NCI-H345 (cell line): ENCODE results near the gene SPOCK3.
"Not testable (repeated sequence)": the region's sequence is repeated elsewhere in the genome, so short reads cannot be mapped to it uniquely, and the experiment has no call there.

Experiments
- DNase-seq: peaks from one replicate; lab custom pipeline; 2025; lab: John Stamatoyannopoulos, UW

SPOCK3 gene

DNA sequence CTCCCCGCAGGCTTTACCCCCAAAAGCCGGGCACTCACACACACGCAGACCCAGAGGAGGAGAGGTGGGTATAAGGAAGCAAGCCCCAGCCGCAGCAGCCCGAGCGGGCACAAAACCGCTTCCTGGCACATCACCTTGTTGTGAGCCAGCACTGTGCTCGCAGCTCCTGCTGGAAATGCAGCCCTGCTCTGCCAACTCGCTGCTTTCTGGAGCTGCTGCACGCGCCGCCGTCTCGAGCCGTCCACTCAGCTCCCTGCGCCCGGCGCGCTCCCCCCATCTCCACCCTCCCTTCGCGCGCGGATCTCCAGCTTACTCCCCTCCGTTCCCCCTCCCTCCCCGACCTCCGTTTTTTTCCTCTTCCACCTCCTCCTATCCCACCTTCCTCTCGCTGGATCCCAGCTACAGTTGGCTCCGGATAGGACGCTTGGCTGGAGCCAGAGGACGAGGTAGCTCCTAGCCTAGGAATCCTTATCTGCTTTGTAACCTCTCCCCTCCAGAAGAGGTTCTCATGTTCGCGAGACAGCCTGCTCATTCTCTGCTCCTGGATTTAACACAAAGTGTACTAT is at the start of gene SPOCK3:
SPOCK3 (minus strand) TSS at position 179 of the 566 bp plus-strand sequence.
- peak; percentile 34 for DNase-seq

GRCh38 chr4:167282171-167282864 is 48.0 kb upstream of the SPOCK3 start:
- DNase-seq, result no peak

DNA sequence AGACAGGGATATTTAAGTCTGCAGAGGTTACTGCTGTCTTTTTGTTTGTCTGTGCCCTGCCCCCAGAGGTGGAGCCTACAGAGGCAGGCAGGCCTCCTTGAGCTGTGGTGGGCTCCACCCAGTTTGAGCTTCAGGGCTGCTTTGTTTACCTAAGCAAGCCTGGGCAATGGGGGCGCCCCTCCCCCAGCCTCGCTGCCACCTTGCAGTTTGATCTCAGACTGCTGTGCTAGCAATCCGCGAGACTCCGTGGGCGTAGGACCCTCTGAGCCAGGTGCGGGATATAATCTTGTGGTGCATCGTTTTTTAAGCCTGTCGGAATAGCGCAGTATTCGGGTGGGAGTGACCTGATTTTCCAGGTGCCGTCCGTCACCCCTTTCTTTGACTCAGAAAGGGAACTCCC is 47.3 kb upstream of the SPOCK3 start:
- DNase-seq, result not testable (repeated sequence)

GRCh38 chr4:167274351-167274750 is 40.1 kb upstream of the SPOCK3 start:
- no peak for DNase-seq

DNA sequence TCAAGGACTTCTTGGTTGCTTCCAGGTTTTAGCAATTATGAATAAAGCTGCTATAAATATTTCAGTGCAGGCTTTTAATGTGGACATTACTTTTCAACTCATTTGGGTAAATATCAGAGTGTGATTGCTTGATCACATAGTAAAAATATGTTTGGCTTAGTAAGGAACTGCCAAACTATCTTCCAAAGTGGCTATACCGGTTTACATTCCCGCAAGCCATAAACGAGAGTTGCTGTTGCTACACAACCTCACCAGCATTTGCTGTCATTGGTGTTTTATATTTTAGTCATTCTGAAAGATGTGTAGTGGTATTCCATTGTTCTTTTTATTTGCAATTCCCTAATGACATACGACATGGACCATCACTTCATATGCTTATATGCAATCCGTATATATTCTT is 30.9 kb upstream of the SPOCK3 start:
- no peak for DNase-seq

DNA sequence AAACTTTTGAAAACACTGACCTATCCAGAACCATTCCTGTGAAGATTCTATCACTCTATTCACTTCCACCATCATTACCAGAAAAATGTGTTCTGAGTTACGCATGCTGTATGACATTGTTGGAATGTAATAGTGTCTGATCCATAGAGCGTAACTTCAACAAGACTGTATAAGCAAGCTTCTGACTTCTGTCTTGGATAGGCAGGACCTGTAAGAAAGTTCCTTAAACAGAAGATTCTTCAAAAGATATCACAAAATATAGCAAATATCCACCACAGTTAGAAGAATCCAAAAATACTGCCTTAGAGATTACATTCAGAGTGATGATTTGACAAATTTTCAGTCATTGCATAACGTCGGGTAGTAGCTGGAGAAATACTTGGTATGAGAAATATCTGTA is 14.0 kb upstream of the SPOCK3 start:
- no peak for DNase-seq

GRCh38 chr4:167239627-167240026 is 5.3 kb upstream of the SPOCK3 start:
- no peak for DNase-seq

GRCh38 chr4:167238226-167238625 is 3.9 kb upstream of the SPOCK3 start:
- no peak for DNase-seq

- DNase-seq, result no peak
Measured at GRCh38 chr4:167233685-167234315, 494 bp downstream of the SPOCK3 start.

GRCh38 chr4:167232805-167233684 is 1.2 kb downstream of the SPOCK3 start:
- DNase-seq, result no peak

DNA sequence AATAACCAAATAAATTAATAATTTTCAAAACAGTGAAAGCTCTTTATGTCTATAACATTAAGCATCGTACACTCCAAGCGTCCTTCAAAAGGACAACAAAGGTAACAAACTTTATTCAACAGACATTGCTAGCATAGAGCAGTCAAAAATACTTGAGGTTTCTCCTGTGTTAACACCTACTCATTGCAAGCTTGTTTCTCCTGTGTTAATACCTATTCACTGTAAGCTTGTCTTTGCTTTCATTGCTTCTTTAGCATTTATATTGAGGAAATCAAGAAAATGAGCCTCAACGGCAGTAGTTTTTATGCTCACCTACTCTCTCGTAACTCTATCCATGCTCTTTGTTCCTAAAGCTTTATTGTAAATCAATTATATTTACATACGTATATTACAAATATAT is 3.5 kb downstream of the SPOCK3 start:
- no peak for DNase-seq

GRCh38 chr4:167222099-167222498 is 12.2 kb downstream of the SPOCK3 start:
- no peak for DNase-seq

DNA sequence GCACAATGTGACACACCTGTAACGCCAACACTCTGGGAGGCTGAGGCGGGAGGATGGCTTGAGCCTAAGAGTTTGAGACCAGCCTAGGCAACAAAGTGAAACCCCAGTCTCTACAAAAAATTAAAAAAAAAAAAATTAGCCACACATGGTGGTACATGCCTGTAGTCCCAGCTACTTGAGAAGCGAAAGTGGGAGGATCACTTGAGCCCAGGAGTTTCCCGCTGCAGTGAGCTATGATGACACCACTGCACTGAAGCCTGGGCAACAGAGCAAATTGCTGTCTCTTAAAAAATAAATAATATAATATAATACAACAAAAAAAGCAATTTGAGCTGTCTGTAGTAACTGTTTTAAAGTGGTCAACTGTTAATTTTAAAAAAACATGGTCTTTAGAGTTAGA is 13.2 kb downstream of the SPOCK3 start:
- DNase-seq, result no peak

DNA sequence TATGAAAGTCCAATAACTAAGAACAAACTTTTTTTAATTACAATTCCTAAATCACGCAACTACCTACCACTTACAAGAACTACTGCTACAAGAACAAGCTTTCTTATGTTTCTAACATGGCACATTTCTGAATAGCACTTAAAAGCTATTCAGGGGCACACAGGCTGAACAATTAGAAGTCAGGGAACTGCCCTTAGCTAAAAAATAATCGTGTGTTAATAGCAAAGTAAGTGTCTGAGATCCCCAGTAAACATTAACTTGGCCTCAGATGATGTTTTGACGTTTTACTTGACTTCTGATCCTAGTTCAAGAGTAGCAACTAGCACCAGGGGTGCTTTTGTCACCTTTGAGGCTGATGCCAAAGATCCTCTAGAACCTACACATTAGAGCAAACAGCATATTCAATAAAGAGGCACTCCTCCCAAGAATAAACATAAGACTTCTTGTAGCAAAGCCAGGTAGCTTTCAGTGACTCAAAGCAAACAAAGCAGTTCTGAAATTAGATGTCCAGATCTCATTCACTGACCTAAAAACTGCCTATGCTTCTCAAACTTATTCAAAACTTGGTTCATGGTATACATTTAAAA is 16.2 kb downstream of the SPOCK3 start:
- DNase-seq, result peak; percentile 28

DNA sequence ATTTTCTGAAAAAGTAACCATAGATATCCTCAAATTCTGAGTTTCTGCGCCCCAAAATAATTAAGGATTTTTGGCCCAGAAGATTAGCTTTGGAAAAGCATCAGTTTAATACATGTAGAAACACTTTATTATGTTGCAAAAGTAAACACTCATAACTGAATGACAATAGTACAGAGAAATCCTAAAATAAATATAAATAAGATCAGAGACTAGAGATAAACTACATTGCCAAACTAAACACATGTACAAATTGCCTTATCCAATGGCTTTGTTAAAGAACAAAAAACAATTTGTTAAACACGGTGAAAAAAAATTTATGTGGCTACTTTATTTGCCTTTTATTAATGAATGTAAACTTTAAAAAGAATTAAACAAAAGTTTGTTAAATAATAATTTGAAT is 17.5 kb downstream of the SPOCK3 start:
- no peak for DNase-seq

DNA sequence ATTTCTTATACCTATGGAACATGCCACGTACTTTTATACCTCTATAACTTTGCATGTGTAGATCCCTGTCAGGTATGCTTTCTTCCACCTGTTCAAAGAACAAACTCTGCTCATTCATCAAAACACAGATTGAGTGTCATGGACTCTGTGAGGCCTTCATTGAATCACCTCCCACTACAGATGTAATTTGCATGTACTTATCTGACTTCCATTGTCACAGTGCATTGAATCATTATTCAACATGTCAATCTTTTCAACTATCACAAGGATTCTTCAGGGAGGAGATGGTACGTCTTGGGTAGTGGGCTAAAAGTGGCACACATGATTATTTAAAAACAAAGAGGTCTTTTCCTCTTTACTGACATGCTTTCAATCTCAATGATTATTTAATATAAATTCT is 24.1 kb downstream of the SPOCK3 start:
- no peak for DNase-seq

- no peak for DNase-seq
Measured at GRCh38 chr4:167196344-167197012, 37.8 kb downstream of the SPOCK3 start.

- DNase-seq, result no peak
Measured at GRCh38 chr4:167190379-167190778, 43.9 kb downstream of the SPOCK3 start.

GRCh38 chr4:167185465-167185864 is 48.8 kb downstream of the SPOCK3 start:
- DNase-seq, result no peak

- no peak for DNase-seq
Measured at GRCh38 chr4:167183036-167183435, 51.3 kb downstream of the SPOCK3 start.

GRCh38 chr4:167177925-167178324 is 56.4 kb downstream of the SPOCK3 start:
- no peak for DNase-seq
